HG03571 (cell line): ENCODE results near the gene TIE1.

Experiments used
- ATAC-seq: cut with Tn5 transposase; IDR thresholded peaks from one replicate; pipeline ENCODE4 v1.9.1; 2021; ENCODE audit not compliant: unreplicated experiment

The TIE1 gene

DNA sequence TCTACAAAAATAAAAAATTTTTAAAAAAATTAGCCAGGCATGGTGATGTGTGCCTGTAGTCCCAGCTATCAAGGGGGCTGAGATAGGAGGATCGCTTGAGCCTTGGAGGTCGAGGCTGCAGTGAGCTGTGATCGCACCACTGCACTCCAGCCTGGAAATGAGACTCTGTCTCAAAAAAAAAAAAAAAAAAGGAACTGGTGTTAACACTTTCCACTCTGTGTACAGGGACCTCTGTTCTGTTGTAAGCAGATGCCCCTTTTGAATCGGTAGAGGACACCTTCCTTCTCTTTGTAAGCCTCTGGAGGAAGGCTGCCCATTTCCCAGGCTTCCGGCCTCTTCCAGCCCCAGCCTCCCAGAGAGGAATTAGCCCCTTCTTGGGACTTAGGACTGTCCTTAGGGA lies 8.1 kb upstream of the TIE1 start:
- no peak for ATAC-seq

DNA sequence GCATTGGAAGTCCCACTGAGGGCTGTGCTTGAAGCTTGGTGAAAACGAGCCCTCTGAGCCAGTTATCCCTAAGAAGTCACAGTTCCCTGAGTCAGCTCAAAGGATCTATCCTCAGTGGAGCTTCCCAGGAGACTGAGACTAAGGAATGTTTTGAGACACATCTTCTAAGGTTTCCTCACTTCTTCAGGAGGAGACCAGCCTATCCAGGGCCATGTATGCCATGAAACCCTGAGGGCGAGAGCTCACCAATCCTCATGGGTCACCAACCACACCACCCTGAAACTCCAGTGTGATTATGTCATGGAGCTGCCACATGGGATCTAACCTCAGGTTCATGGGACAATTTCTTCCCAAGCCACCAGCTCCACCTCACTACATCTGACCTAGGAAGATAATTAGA lies 7.6 kb upstream of the TIE1 start:
- ATAC-seq, result no peak

DNA sequence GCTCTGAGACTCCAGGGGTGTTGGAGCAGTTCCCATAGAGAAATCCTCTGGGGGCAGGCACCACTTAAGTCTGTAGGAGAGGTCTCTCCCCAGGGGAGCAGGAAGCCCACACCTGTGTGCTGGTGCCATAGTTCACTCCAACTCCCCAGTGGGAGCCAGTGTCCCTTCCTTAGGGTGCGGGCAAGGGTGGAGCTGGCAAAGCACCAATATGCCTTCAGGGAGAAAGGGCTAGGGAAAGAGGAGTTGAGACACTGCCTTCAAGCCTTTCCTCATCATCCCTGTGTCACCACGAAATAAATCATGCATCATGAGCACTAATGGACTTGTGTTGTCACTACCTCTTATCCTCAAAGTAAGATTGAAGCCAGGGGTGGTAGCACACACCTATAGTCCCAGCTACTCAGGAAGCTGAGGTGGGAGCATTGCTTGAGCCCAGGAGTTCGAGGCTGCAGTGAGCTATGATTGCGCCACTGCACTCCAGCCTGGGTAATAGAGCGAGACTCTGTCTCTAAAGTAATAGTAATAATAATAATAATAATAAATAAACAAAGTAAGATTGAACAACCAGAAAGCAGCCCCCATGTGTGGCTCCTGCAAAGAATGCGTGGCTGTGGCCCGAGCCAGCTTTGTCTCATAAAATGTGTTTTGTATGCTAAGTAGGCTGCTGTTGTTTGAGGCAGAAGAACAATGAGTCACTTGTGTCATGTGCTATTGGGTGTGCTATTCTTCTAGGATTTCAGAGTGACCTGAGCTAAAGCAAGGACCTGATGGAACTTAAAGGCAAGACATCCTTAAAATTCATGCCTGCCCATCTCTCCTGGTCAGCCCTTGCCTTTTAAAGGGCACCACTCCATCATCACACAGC lies 6.7 kb upstream of the TIE1 start:
- ATAC-seq, result no peak

GRCh38 chr1:43294761-43295160 lies 6.0 kb upstream of the TIE1 start:
- no peak for ATAC-seq

DNA sequence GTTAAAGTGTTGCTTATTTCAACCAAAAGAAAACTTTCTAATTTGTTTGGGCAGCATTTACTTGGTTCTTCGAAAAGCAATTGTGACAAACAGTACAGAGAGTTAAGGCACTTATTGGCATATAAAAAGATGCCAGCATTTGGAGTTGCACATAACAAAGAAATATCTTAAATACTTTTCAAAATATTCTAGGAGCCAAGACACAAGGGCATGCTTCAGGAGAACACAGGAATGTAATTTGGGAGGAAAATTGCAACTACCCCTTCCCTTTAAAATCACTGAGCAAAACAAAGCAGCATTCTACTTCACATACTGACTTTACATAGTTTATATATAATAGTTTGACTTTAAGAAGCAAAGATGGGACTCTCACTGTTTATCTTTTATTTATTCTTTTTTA lies 4.6 kb upstream of the TIE1 start:
- ATAC-seq, result no peak

DNA sequence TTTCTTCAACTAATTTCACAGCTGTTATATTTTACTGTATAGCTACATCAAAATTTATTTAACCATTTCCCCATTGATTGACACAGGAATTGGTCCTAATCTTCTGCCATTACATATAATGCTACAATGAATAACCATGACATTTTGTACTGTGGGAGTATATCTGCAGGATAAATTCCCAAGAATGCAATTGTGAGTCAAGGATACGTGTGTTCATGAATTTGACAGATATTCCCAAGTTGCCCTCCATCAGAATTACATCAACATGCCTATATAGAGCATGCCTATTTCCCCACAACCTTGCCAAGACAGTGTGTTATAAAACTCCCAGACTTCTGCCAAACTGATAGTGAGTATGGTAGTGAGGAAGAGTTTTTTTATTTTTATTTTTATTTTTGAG lies 2.7 kb upstream of the TIE1 start:
- no peak for ATAC-seq

GRCh38 chr1:43299101-43299500 lies 1.7 kb upstream of the TIE1 start:
- ATAC-seq, result no peak

GRCh38 chr1:43302201-43302600 lies 1.4 kb downstream of the TIE1 start:
- ATAC-seq, result no peak

- no peak for ATAC-seq
Observed at GRCh38 chr1:43302721-43303470, 2.1 kb downstream of the TIE1 start.

- no peak for ATAC-seq
Observed at GRCh38 chr1:43303471-43304313, 2.9 kb downstream of the TIE1 start.

DNA sequence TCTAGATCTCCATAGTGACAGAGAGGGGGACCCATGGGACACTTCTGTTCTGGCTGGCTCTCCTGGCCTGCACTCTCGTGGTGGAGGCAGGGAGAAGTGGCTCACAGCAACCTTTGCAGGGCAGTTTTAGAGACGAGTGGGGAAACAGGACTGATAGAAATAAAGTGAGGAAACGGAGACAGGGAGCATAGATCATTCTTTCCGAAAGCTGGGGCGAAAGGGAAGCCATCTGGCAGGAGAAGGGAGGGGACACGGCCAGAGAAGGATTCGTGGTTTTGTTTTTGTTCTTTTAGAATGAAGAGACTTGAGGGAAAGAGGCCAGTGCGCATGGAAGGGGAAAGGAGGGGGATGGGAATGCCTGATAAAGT lies 3.5 kb downstream of the TIE1 start:
- ATAC-seq, result no peak

- no peak for ATAC-seq
Observed at GRCh38 chr1:43304771-43305300, 4.1 kb downstream of the TIE1 start.

DNA sequence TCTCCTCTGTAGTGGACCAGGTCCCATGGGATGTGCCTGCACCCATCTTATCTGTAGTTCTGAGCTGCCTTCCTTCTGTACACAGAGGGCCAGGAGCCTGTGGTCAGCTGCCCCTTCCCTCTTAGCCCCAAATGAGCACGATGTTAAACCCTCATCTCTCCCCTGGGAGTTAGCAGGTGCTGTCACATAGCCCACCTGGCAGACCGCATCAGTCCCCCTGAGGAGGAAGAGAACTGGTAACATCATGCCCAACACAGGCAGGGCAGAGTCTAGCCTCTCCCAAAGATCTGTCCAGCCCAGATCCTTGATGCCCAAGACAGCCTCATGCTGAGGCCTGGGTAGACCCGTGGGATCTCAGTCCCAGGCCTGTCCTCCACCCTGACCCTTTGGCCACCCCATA lies 4.7 kb downstream of the TIE1 start:
- ATAC-seq, result no peak

DNA sequence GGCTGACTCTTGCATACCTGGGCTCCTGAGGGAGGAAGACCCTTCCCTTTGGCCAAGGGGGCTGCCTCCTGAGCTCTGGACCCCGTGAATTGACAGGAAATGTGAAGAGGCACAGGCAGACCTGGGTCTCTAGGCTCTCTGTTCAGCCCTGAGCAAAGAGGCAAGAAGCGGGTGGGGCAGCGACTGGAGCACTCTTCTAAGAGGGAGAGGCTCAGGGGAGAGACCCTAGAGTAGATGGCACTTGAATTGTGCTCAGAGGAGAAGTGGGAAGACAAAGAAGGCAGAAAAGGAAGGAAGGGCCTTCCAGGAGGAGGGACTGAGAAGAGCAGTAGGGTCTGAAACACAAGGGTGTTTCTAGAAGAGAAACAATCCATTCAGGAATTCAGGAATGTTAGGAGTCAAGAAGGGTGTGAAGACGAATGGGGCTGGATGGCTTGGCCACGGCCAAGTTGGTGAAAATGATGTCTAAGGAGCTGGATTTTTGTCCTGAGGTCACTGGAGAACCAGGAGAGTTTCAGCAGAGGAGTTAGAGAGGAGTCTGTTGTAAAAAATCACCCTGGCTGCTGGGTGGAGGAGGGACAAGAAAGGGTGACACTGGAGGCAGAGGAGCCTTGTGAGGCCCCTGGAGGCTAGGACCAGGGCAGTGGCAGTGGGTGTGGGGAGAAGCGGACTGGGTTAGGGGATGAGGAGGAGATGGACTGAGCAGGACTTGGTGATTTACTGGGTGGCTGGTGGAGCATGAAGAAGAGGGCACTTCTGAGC lies 5.3 kb downstream of the TIE1 start:
- no peak for ATAC-seq

DNA sequence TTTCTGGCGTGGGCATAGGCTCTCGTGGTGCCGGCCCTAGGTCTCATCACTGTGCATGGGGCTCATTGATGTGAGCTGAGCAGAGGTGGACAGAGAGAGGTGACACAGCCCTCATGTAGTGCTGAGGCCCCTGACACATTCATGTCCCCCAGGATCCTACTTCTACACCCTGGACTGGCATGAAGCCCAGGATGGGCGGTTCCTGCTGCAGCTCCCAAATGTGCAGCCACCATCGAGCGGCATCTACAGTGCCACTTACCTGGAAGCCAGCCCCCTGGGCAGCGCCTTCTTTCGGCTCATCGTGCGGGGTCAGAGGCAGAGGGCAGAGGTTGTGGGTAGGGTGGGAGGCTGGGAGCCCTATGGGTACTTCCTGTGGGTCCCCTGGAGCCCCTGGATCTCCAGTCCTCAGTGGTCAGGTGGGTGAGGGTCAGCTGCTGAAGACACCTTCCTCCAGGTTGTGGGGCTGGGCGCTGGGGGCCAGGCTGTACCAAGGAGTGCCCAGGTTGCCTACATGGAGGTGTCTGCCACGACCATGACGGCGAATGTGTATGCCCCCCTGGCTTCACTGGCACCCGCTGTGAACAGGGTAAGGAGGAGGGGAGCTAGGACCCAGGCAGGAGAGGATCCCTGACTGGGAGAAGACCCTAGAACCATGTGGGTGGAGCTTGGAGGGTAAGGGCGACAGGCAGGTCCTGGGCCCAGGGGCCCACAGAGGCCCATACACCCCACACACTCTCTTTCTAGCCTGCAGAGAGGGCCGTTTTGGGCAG lies 6.1 kb downstream of the TIE1 start:
- no peak for ATAC-seq

DNA sequence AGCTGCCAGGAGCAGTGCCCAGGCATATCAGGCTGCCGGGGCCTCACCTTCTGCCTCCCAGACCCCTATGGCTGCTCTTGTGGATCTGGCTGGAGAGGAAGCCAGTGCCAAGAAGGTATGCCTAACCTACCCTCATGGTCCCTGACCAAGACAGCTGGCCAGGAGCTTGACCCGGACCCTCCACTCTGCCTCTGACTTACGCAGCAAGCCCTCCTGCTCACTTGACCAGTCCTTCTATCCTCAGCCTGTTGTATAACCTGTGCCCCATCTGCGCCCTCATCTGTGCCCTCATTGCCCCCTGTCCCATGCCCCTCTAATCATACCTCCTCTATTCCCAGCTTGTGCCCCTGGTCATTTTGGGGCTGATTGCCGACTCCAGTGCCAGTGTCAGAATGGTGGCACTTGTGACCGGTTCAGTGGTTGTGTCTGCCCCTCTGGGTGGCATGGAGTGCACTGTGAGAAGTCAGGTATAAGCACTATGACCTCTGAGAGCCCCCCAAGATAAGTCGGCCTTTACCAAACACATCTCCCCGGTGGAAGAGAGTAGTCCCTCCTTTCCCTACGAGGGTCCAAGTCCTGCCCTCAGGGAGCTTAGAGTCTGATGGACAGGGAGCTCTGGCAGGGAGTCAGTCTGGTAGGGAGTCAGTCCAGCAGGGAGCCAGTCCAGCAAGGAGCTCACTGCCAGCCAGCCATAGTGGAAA lies 6.8 kb downstream of the TIE1 start:
- no peak for ATAC-seq

- no peak for ATAC-seq
Observed at GRCh38 chr1:43308635-43309404, 8.0 kb downstream of the TIE1 start.

DNA sequence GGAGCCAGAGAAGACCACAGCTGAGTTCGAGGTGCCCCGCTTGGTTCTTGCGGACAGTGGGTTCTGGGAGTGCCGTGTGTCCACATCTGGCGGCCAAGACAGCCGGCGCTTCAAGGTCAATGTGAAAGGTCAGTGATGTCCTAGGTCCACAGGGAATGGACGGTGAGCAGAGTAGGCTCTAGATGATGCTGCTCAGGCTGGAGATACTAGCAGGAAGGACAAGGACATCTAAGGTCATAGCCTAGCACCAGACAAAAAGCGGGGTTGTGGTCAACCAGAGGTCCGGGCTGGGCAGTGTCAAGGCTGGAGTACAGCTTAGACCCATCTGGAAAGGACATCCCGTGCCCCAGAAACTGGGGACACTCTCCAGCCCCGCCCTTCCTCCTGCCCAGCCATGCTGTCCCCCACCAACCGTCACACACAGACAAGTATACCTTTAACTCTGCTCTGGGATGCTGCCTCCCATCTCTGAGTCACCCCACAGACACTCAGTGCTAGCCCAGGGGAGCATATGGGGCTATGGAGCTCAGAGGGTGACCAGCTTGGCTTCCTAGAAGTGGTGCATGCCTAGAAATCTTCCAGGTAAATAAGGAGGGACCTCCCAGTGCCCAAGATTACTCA lies 8.7 kb downstream of the TIE1 start:
- no peak for ATAC-seq
